Measurements from ENCODE around the gene PHTF2.

- TF ChIP-seq ZNF70 (CRISPR knock-in tag; IDR thresholded peaks at IDR 0.05) = no peak
- no peak for TF ChIP-seq ZNF565 (CRISPR knock-in tag; conservative IDR thresholded peaks at IDR 0.05; ENCODE audit: low read depth)
Observed at GRCh38 chr7:77971726-77972125, 173.2 kb downstream of the PHTF2 start.

Measured in SK-N-SH treated with all-trans-retinoic acid at 6 μM for 48 hours (cell line).